ENCODE results near the gene LCN15.

DNA sequence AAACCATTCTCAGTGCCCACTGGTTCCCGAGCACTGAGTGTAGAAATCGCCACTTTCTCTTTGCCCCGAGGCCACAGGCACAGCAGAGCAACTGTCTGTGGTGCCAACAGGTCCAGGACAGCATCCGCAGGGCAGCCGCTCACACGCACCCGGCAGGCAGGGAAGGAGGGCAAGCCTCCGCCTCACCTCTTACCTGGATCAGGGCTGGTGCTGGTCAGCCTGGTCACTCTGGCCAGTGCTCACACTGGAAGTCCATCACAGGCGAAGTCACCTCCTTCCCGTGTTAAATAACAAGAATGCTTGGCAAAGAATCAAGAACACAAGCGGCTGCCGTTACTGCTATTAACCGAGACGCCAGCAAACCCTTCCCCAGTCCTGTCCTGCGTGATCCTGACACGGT lies 38.2 kb downstream of the LCN15 start:
- TF ChIP-seq POLR2A (IDR thresholded peaks at IDR 0.05) = no peak
- TF ChIP-seq, protein P1, sequence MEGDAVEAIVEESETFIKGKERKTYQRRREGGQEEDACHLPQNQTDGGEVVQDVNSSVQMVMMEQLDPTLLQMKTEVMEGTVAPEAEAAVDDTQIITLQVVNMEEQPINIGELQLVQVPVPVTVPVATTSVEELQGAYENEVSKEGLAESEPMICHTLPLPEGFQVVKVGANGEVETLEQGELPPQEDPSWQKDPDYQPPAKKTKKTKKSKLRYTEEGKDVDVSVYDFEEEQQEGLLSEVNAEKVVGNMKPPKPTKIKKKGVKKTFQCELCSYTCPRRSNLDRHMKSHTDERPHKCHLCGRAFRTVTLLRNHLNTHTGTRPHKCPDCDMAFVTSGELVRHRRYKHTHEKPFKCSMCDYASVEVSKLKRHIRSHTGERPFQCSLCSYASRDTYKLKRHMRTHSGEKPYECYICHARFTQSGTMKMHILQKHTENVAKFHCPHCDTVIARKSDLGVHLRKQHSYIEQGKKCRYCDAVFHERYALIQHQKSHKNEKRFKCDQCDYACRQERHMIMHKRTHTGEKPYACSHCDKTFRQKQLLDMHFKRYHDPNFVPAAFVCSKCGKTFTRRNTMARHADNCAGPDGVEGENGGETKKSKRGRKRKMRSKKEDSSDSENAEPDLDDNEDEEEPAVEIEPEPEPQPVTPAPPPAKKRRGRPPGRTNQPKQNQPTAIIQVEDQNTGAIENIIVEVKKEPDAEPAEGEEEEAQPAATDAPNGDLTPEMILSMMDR (IDR thresholded peaks at IDR 0.05) = no peak

Measured in breast epithelium (tissue), 3 donors.